SK-N-SH (cell line): ENCODE results near the gene NOL4L.

ENCODE experiments used
- FOSL2 ChIP-seq: IDR thresholded peaks from 2 replicates; pipeline ENCODE4 v1.4.0; 2012; ENCODE audit warnings: low read depth, mild to moderate bottlenecking, moderate library complexity, borderline replicate concordance
- JUND ChIP-seq: IDR thresholded peaks from 2 replicates; pipeline ENCODE4 v1.4.0; 2012
- MEF2A ChIP-seq: IDR thresholded peaks from 2 replicates; pipeline ENCODE4 v1.4.0; 2012; ENCODE audit warnings: low read depth, borderline replicate concordance
- RAD21 ChIP-seq: IDR thresholded peaks from 2 replicates; pipeline ENCODE4 v1.6.1; 2012; ENCODE audit warnings: mild to moderate bottlenecking, low read length
- RXRA ChIP-seq: IDR thresholded peaks from 2 replicates; pipeline ENCODE4 v1.4.0; 2012; ENCODE audit warnings: low read depth, mild to moderate bottlenecking, borderline replicate concordance
- TEAD4 ChIP-seq: IDR thresholded peaks from 2 replicates; pipeline ENCODE4 v1.4.0; 2012; ENCODE audit warnings: mild to moderate bottlenecking, borderline replicate concordance; ENCODE audit not compliant: insufficient read depth
- TF ChIP-seq, protein P1 (sequence below): fragments of 200-600 bp; sonication (generic); IDR thresholded peaks from 2 replicates; pipeline ENCODE4 v1.6.1; 2017; ENCODE audit warnings: antibody characterized with exemption, mild to moderate bottlenecking, moderate library complexity
- TF ChIP-seq, protein P2 (sequence below): IDR thresholded peaks from 2 replicates; pipeline ENCODE4 v1.6.1; 2012; ENCODE audit warnings: mild to moderate bottlenecking, low read depth, low read length, moderate library complexity
- TF ChIP-seq, protein P3 (sequence below): fragments of 150-350 bp; IDR thresholded peaks from 2 replicates; pipeline ENCODE4 v1.6.1; 2017; ENCODE audit warnings: antibody characterized with exemption, low read length, low read depth, borderline replicate concordance

- TF ChIP-seq TEAD4 (no peak), JUND (no peak), RAD21 (no peak), RXRA (no peak), MEF2A (no peak), FOSL2 (no peak)
- TF ChIP-seq, protein P1, sequence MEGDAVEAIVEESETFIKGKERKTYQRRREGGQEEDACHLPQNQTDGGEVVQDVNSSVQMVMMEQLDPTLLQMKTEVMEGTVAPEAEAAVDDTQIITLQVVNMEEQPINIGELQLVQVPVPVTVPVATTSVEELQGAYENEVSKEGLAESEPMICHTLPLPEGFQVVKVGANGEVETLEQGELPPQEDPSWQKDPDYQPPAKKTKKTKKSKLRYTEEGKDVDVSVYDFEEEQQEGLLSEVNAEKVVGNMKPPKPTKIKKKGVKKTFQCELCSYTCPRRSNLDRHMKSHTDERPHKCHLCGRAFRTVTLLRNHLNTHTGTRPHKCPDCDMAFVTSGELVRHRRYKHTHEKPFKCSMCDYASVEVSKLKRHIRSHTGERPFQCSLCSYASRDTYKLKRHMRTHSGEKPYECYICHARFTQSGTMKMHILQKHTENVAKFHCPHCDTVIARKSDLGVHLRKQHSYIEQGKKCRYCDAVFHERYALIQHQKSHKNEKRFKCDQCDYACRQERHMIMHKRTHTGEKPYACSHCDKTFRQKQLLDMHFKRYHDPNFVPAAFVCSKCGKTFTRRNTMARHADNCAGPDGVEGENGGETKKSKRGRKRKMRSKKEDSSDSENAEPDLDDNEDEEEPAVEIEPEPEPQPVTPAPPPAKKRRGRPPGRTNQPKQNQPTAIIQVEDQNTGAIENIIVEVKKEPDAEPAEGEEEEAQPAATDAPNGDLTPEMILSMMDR: no peak
- TF ChIP-seq, protein P2, sequence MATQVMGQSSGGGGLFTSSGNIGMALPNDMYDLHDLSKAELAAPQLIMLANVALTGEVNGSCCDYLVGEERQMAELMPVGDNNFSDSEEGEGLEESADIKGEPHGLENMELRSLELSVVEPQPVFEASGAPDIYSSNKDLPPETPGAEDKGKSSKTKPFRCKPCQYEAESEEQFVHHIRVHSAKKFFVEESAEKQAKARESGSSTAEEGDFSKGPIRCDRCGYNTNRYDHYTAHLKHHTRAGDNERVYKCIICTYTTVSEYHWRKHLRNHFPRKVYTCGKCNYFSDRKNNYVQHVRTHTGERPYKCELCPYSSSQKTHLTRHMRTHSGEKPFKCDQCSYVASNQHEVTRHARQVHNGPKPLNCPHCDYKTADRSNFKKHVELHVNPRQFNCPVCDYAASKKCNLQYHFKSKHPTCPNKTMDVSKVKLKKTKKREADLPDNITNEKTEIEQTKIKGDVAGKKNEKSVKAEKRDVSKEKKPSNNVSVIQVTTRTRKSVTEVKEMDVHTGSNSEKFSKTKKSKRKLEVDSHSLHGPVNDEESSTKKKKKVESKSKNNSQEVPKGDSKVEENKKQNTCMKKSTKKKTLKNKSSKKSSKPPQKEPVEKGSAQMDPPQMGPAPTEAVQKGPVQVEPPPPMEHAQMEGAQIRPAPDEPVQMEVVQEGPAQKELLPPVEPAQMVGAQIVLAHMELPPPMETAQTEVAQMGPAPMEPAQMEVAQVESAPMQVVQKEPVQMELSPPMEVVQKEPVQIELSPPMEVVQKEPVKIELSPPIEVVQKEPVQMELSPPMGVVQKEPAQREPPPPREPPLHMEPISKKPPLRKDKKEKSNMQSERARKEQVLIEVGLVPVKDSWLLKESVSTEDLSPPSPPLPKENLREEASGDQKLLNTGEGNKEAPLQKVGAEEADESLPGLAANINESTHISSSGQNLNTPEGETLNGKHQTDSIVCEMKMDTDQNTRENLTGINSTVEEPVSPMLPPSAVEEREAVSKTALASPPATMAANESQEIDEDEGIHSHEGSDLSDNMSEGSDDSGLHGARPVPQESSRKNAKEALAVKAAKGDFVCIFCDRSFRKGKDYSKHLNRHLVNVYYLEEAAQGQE: no peak
- TF ChIP-seq, protein P3, sequence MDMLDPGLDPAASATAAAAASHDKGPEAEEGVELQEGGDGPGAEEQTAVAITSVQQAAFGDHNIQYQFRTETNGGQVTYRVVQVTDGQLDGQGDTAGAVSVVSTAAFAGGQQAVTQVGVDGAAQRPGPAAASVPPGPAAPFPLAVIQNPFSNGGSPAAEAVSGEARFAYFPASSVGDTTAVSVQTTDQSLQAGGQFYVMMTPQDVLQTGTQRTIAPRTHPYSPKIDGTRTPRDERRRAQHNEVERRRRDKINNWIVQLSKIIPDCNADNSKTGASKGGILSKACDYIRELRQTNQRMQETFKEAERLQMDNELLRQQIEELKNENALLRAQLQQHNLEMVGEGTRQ: no peak
Observed at GRCh38 chr20:32536851-32537656, 48.1 kb downstream of the NOL4L start.
